Right lobe of liver (tissue), 4 donors: ENCODE measurements around the gene RPS21.

Experiments used
- CTCF ChIP-seq, 4 donors: fragments of 200-600 bp in 3 of 4; fragments of 450-650 bp in 1 of 4; IDR thresholded peaks; one replicate each; pipeline versions ENCODE4 v1.5.1 to v1.8.0; 2016 to 2022; ENCODE audit warnings: antibody characterized with exemption in 4 of 4, mild to moderate bottlenecking in 2 of 4
- POLR2A ChIP-seq: fragments of 450-650 bp; IDR thresholded peaks from one replicate; pipeline ENCODE4 v1.6.1; 2017; ENCODE audit warnings: antibody characterized with exemption, mild to moderate bottlenecking
- donor health status: DM: no; HTN: no; CAD: no.
- donor health status: DM: no; HTN: no; CAD: no.
- donor health status: DM: no; HTN: yes; CAD: no.

- TF ChIP-seq POLR2A (no peak), CTCF (IDR thresholded peaks at IDR 0.05) (no peak)
These were observed 24.9 kb upstream of the RPS21 start for GRCh38 chr20:62361799-62362589.
